Measurements from ENCODE around the gene CD22. TPM values are rescaled to one million over a fixed set of nuclear protein-coding genes. Genes with fewer than 3 reads are reported as not detected.
"Not testable (repeated sequence)": the region's sequence is repeated elsewhere in the genome, so short reads cannot be mapped to it uniquely, and the experiment has no call there.

Gene CD22
- total RNA-seq: 1 to 10 TPM; 1.7 to 1.8 TPM

DNA sequence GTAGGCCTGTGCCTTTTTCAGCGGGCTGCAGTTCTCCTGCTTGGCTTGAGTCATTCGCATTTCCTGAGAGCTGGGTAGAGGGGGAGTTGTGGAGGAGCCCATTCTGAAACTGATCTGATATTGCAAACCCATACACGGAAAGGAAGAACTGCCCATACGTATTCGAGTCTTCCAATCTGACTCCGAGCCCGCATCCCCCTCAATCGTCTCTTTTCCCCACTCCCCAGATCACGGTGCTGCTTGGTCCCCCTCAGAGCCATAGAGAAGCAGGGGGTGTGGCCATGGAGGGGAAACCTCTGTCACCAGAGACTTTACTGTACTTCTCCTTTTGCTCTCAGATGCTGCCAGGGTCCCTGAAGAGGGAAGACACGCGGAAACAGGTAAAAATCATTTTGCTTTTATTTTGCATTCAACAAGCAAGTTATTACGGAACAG lies at the start of gene CD22:
Gene CD22, plus strand, starts transcription at position 337 of the 435 bp plus-strand sequence. CDS start 2,854 bp downstream, outside the sequence.
- Mint-ChIP-seq H3K4me3 (peak within 1 kb of the TSS; percentile 3), H3K36me3 (no peaks in the 10 kb centered on the region), H3K4me1 (peaks cover 23% of the 10 kb centered on the region), H3K27me3 (peaks cover 18% of the 10 kb centered on the region), H3K9me3 (no peaks in the 10 kb centered on the region), H3K27ac (no peak within 1 kb of the TSS)
- POLR2A ChIA-PET: no interaction called here
- no peak for DNase-seq
- no peak for ATAC-seq (ENCODE audit: low read depth)

DNA sequence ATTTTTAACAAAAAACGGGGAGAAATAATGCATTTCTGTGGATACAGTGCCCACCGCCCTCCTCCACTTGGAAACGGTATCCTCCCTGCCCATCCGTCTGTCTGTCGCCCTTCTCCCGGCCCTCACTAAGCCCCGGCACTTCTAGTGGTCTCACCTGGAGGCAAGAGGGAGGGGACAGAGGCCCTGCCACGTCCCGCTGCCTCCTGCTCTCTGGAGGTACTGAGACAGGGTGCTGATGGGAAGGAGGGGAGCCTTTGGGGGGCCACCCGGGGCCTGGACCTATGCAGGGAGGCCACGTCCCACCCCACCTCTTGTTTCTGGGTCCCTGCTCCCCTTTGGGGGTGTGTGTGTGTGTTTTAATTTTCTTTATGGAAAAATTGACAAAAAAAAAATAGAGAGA lies 49.6 kb upstream of the CD22 start:
- Mint-ChIP-seq H3K4me1 (peaks cover 1% of the 10 kb centered on the region), H3K4me3 (no peak overlapping the region), H3K9me3 (no peaks in the 10 kb centered on the region), H3K27me3 (peaks cover 23% of the 10 kb centered on the region), H3K36me3 (peaks cover 7% of the 10 kb centered on the region), H3K27ac (no peak overlapping the region)
- POLR2A ChIA-PET: no interaction called here
- no peak for DNase-seq
- no peak for ATAC-seq (ENCODE audit: low read depth)

DNA sequence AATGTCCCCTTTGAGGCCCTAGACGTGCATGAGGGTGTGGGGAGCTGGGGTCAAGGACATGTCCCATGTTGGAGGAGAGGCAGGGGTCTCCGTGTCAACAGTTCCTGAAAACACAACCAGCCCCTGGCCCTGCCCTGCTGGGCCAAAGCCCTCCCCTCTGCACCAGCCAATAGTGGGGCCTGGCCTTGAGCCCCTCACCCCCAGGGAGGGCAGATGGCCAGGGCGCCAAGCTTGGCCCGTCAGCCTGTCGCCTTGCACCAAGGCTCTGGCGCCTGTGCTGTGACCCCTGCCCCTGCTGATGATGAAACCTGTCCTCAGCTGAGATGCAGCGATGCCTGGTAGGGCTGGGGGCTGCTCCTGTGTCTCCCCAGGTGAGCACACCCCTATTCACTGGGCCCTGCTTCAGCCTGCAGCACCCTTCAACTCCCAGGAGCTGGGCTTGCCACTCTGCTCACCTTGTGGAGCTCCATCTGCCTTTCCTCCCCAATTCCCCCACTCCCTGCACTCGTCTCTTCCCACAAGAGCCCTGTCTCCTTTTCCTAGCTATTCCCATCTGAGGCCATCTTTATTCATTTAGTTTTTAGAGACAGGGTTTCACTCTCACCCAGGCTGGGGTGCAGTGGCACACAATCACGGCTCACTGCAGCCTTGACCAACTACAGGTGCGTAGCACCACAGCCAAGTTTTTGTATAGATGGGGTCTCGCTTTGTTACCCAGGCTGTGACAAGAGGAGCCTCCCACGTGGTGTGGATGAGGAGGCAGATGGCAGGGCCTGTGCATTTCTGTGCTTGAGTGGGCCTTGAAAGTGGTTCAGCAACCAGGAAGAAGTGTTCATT lies 48.8 kb upstream of the CD22 start:
- Mint-ChIP-seq H3K27me3 (peaks cover 24% of the 10 kb centered on the region), H3K4me3 (no peak overlapping the region), H3K36me3 (peaks cover 5% of the 10 kb centered on the region), H3K27ac (no peak overlapping the region), H3K4me1 (peaks cover 1% of the 10 kb centered on the region), H3K9me3 (no peaks in the 10 kb centered on the region)
- DNase-seq: no peak
- POLR2A ChIA-PET: interaction anchor here (1.0 kb wide), 1 partner anchor 12 kb away, joined by 3 read pairs; no protein-coding TSS in a partner anchor
- no peak for ATAC-seq (ENCODE audit: low read depth)

DNA sequence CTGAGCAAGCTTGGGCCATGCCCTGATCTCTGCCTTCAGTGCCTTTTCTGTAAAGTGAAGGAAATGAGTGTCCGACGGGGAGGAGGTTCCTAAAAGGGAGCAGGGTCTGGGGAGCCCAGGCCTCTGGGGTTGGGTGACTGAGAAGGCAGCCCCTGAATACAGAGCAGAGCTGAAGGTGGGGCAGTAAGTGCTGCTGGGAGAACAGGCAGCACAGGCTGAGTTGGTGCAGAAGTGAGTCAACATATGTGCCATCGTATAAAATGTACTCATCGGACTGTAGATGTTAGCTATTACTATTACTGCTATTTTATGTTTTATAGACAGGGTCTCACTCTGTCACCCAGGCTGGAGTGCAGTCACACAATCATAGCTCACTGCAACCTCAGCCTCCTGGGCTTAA lies 47.7 kb upstream of the CD22 start:
- DNase-seq (no peak), ATAC-seq (ENCODE audit: low read depth) (no peak)
- H3K36me3 Mint-ChIP-seq: no peaks in the 10 kb centered on the region
- peaks cover 24% of the 10 kb centered on the region for H3K27me3 Mint-ChIP-seq
- peaks cover 1% of the 10 kb centered on the region for H3K4me1 Mint-ChIP-seq
- POLR2A ChIA-PET: interaction anchor here (1.0 kb wide), 1 partner anchor 13 kb away, joined by 3 read pairs; no protein-coding TSS in a partner anchor
- no peaks in the 10 kb centered on the region for H3K9me3 Mint-ChIP-seq
- H3K27ac Mint-ChIP-seq: peak overlapping the region; percentile 34
- no peak overlapping the region for H3K4me3 Mint-ChIP-seq

DNA sequence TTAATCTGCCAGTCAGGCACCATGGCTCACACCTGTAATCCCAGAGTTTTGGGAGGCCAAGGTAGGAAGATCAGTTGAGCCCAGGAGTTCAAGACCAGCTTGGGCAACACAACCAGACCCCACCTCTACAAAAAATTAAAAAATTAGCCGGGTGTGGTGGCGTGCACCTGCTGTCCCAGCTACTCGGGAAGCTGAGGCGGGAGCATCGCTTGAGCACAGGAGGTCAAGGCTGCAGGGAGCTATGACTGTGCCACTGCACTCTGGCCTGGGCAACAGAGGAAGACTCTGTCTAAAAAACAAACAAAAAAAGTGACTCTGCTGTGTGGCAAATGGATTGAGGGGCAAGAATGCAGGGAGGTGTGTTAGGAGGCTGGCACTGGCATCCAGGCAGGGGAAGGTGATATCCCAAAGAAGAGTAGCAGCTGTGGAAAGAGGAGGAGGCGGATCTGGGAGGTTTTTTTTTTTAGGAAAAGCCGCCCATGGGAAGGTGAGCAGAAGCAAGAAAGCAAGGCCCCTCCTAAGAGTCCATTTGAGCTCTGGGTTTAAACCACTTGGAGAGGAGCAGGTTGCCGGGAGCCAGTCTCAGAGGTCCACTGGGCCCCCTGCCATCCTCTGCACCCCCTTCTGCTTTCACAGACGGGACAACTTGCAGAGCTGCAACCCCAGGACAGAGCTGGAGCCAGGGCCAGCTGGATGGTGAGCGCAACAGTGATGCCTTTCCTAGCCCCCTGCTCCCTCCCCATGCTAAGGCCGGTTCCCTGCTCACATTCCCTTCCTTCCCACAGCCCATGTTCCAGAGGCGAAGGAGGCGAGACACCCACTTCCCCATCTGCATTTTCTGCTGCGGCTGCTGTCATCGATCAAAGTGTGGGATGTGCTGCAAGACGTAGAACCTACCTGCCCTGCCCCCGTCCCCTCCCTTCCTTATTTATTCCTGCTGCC lies 44.6 kb upstream of the CD22 start:
- DNase-seq (no peak), ATAC-seq (ENCODE audit: low read depth) (no peak)
- Mint-ChIP-seq H3K27ac (no peak overlapping the region), H3K36me3 (no peaks in the 10 kb centered on the region), H3K9me3 (no peaks in the 10 kb centered on the region), H3K27me3 (peaks cover 24% of the 10 kb centered on the region), H3K4me1 (peaks cover 1% of the 10 kb centered on the region), H3K4me3 (no peak overlapping the region)
- POLR2A ChIA-PET: no interaction called here

DNA sequence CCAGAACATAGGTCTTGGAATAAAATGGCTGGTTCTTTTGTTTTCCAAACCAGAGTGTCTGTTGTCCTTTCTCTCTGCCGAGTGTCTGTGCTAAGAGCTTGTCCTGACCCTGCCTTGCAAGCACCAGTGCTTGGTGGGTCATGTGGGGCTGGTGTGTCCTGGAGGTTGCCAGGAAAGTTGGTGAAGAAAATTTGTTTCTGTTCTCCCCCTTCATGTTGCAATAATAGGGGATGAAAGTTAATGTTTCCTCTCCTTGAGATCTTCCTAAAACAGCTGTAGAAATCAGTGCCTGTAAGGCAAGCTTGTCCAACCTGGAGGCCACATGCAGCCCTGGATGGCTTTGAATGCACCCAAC lies 43.9 kb upstream of the CD22 start:
- H3K27me3 Mint-ChIP-seq: peaks cover 24% of the 10 kb centered on the region
- H3K4me3 Mint-ChIP-seq: no peak overlapping the region
- ATAC-seq (ENCODE audit: low read depth) (no peak), DNase-seq (no peak)
- no peaks in the 10 kb centered on the region for H3K36me3 Mint-ChIP-seq
- no peaks in the 10 kb centered on the region for H3K9me3 Mint-ChIP-seq
- peaks cover 1% of the 10 kb centered on the region for H3K4me1 Mint-ChIP-seq
- POLR2A ChIA-PET: interaction anchor here (0.6 kb wide), 1 partner anchor 952 kb away, joined by 3 read pairs; no protein-coding TSS in a partner anchor
- H3K27ac Mint-ChIP-seq: no peak overlapping the region

DNA sequence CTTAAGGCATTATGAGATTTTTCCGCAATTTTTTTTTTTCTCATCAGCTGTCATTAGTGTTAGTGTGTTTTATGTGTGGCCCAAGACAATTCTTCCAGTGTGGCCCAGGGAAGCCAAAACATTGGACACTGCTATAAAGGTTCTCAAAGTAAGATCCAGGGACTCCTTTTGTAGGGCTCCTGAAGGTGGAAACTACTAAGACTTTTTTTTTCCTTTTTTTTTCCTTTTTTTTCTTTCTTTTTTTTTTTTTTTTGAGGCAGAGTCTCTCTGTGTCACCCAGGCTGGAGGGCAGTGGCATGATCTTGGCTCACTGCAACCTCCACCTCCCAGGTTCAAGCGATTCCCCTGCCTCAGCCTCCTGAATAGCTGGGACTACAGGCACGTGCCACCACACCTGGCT lies 43.5 kb upstream of the CD22 start:
- POLR2A ChIA-PET: interaction anchor here (0.6 to 0.7 kb wide), 2 partner anchors 11 to 953 kb away, joined by 3 read pairs; no protein-coding TSS in a partner anchor
- H3K36me3 Mint-ChIP-seq; DNase-seq; H3K27ac Mint-ChIP-seq; ATAC-seq (ENCODE audit: low read depth); H3K4me3 Mint-ChIP-seq; H3K9me3 Mint-ChIP-seq; H3K4me1 Mint-ChIP-seq: not testable (repeated sequence)
- H3K27me3 Mint-ChIP-seq: peaks cover 24% of the 10 kb centered on the region

DNA sequence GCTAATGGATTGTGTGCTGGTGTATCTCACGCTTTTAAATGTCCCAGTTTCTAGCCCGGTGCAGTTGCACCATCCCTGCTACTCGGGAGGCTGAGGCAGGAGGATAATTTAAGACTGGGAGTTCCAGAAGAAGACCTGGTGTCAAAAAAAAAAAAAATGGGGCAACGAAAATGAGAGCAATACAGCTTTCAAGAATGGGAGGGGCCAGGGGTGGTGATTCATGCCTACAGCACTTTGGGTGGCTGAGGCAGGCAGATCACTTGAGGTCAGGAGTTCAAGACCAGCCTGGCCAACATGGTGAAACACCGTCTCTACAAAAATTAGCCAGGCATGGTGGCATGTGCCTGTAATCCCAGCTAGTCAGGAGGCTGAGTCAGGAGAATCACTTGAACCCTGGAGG lies 42.9 kb upstream of the CD22 start:
- not testable (repeated sequence) for H3K36me3 Mint-ChIP-seq; DNase-seq; H3K4me3 Mint-ChIP-seq; ATAC-seq (ENCODE audit: low read depth); H3K9me3 Mint-ChIP-seq; H3K27ac Mint-ChIP-seq; H3K4me1 Mint-ChIP-seq
- POLR2A ChIA-PET: interaction anchor here (0.7 kb wide), 1 partner anchor 11 kb away, joined by 3 read pairs; no protein-coding TSS in a partner anchor
- H3K27me3 Mint-ChIP-seq: peaks cover 24% of the 10 kb centered on the region

DNA sequence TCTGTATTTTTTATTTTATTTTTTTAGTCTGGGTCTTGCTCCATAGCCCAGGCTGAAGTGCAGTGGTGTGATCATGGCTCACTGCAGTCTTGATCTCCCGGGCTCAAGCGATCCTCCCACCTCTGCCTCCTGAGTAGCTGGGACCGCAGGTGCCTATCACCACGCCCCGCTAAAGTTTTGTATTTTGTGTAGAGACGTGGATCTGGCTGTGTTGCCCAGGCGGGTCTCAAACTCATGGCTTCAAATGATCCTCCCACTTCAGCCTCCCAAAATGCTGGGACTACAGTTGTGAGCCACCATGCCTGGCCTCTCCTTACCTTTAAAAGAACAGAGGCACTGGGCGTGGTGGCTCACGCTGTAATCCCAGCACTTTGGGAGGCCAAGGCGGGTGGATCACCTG lies 41.3 kb upstream of the CD22 start:
- POLR2A ChIA-PET: no interaction called here
- Mint-ChIP-seq H3K36me3 (no peaks in the 10 kb centered on the region), H3K27me3 (peaks cover 13% of the 10 kb centered on the region), H3K4me3 (no peak overlapping the region), H3K4me1 (no peaks in the 10 kb centered on the region), H3K9me3 (no peaks in the 10 kb centered on the region), H3K27ac (no peak overlapping the region)
- no peak for DNase-seq
- no peak for ATAC-seq (ENCODE audit: low read depth)

DNA sequence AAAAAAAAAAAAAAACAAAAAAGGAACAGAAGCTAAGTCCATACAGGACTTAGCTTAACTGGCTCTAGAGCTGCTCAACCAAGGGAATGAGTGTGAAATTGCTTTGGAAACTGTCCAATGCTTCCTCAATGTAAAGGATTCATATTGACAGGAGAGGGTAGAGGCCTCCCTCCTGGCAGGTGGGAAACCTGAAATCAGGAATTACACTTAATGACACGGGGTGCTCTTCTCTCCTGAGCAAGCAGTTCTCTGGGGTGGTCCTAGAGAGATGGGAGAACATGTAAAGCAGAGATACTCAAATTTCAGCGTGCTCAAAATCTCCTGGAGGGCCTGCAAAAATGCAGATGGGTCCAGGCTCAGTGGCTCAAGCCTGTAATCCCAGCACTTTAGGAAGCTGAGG lies 40.7 kb upstream of the CD22 start:
- POLR2A ChIA-PET: no interaction called here
- peaks cover 6% of the 10 kb centered on the region for H3K27me3 Mint-ChIP-seq
- H3K9me3 Mint-ChIP-seq: no peaks in the 10 kb centered on the region
- no peak overlapping the region for H3K27ac Mint-ChIP-seq
- DNase-seq (no peak), ATAC-seq (ENCODE audit: low read depth) (no peak)
- H3K4me3 Mint-ChIP-seq: no peak overlapping the region
- H3K4me1 Mint-ChIP-seq: no peaks in the 10 kb centered on the region
- no peaks in the 10 kb centered on the region for H3K36me3 Mint-ChIP-seq

DNA sequence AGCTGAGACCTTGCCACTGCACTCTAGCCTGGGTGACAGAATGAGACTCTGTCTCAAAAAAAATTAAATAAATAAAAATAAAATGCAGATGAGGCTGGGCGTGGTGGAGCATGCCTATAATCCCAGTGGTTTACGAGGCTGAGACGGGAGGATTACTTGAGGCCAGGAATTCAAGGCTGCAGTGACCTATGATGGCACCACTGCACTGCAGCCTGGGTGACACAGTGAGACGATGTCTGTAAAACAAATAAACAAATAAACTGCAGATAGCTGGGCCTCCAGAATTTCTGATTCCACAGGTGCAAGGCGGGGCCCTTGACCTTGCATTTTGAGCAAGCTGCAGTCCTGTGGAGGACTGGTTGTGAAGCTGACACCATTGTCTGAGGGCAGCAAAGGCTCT lies 40.1 kb upstream of the CD22 start:
- Mint-ChIP-seq H3K27ac (no peak overlapping the region), H3K9me3 (no peaks in the 10 kb centered on the region), H3K4me3 (no peak overlapping the region), H3K27me3 (peaks cover 4% of the 10 kb centered on the region), H3K4me1 (no peaks in the 10 kb centered on the region), H3K36me3 (no peaks in the 10 kb centered on the region)
- POLR2A ChIA-PET: no interaction called here
- DNase-seq: no peak
- ATAC-seq (ENCODE audit: low read depth): no peak

DNA sequence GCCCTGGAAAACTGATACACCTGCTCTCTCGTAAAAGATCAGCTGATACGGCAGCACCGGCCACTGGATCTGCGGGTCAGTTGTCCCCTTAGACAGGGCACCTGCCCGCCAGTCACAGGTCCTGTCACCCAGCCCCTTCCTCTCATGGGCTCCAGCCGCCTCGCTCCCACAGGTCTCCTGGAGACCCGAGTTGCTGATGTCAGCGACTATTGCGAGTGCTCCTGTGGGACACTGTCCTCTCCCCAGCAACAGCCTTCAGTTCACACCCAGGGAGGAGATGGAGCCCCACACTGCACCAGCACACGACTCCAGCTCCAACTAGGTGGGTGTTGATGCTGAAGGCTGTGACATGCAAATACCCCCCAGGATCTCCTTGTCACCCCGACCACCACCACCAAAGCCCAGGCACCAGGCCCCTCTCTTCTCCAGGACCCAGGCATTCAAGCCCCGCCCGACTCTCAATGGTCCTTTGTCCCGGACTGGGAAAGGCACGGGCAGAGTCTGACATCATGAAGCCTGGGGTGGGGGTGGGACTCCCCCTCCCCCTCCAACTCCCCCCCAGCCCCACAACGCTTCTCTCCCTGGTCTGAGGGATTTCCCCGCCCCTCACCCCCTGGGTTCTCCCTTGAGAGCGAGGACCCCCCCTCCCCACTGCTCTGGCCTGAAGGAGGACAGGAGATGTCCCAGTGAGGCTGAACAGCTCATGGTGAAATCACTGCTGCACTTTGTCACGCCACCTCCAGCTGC lies 38.4 kb upstream of the CD22 start:
- peaks cover under 1% of the 10 kb centered on the region for H3K4me1 Mint-ChIP-seq
- no peak overlapping the region for H3K4me3 Mint-ChIP-seq
- H3K9me3 Mint-ChIP-seq: no peaks in the 10 kb centered on the region
- no peak overlapping the region for H3K27ac Mint-ChIP-seq
- no peak for ATAC-seq (ENCODE audit: low read depth)
- H3K36me3 Mint-ChIP-seq: no peaks in the 10 kb centered on the region
- POLR2A ChIA-PET: no interaction called here
- DNase-seq: no peak
- H3K27me3 Mint-ChIP-seq: peaks cover 1% of the 10 kb centered on the region

DNA sequence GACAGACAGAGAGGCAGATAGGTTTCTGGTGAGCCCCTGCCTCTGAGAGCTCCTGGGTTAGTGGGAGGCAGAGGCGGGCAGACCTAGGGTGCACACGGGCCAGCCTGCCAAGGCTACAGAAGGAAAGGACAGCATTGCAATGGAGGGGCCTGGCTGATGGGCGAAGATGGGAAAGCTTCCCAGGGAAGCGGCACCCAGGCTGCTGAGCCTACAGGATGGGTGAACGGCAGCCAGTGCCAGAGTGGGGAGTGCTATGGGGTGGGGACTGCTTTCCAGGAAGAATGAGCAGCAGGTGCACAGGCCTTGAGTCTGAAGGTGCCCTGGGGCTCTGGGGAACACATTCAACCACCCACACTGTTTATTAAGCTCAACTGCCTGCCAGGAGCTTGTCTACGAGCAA lies 37.7 kb upstream of the CD22 start:
- no peaks in the 10 kb centered on the region for H3K36me3 Mint-ChIP-seq
- POLR2A ChIA-PET: no interaction called here
- H3K27me3 Mint-ChIP-seq: peaks cover 3% of the 10 kb centered on the region
- H3K9me3 Mint-ChIP-seq: no peaks in the 10 kb centered on the region
- DNase-seq (no peak), ATAC-seq (ENCODE audit: low read depth) (no peak)
- H3K4me1 Mint-ChIP-seq: peaks cover 7% of the 10 kb centered on the region
- H3K27ac Mint-ChIP-seq: no peak overlapping the region
- no peak overlapping the region for H3K4me3 Mint-ChIP-seq
